Measurements from ENCODE around the gene LRMDA.

- TF ChIP-seq CTCF (IDR thresholded peaks at IDR 0.05) (no peak), POLR2A (IDR thresholded peaks at IDR 0.05) (no peak)
These were observed 799.5 kb downstream of the LRMDA start for GRCh38 chr10:76230921-76231285.
